Measurements from ENCODE around the gene ABTB1.
"Not testable (repeated sequence)": the region's sequence is repeated elsewhere in the genome, so short reads cannot be mapped to it uniquely, and the experiment has no call there.

ABTB1 gene

GRCh38 chr3:127688416-127689265 is 15.9 kb downstream of the ABTB1 start:
- DNase-seq = no peak

- DNase-seq = no peak
These were observed 16.6 kb downstream of the ABTB1 start for GRCh38 chr3:127689266-127689860.

GRCh38 chr3:127690106-127690505 is 17.4 kb downstream of the ABTB1 start:
- no peak for DNase-seq

- no peak for DNase-seq
These were observed 18.2 kb downstream of the ABTB1 start for GRCh38 chr3:127690823-127691452.

GRCh38 chr3:127691489-127691888 is 18.7 kb downstream of the ABTB1 start:
- DNase-seq = no peak

GRCh38 chr3:127691974-127692373 is 19.2 kb downstream of the ABTB1 start:
- no peak for DNase-seq

GRCh38 chr3:127692501-127693335 is 20.0 kb downstream of the ABTB1 start:
- DNase-seq = no peak

- no peak for DNase-seq
These were observed 20.6 kb downstream of the ABTB1 start for GRCh38 chr3:127693336-127693843.

GRCh38 chr3:127694467-127695215 is 21.9 kb downstream of the ABTB1 start:
- no peak for DNase-seq

- DNase-seq = no peak
These were observed 24.9 kb downstream of the ABTB1 start for GRCh38 chr3:127697551-127698240.

- no peak for DNase-seq
These were observed 25.5 kb downstream of the ABTB1 start for GRCh38 chr3:127698286-127698685.

GRCh38 chr3:127698691-127699415 is 26.1 kb downstream of the ABTB1 start:
- no peak for DNase-seq

GRCh38 chr3:127699416-127700300 is 26.9 kb downstream of the ABTB1 start:
- DNase-seq = no peak

GRCh38 chr3:127700406-127700805 is 27.7 kb downstream of the ABTB1 start:
- no peak for DNase-seq

GRCh38 chr3:127701280-127701911 is 28.6 kb downstream of the ABTB1 start:
- DNase-seq = no peak

GRCh38 chr3:127702151-127702578 is 29.4 kb downstream of the ABTB1 start:
- DNase-seq = no peak

- DNase-seq = not testable (repeated sequence)
These were observed 32.1 kb downstream of the ABTB1 start for GRCh38 chr3:127704840-127705239.

GRCh38 chr3:127706312-127706711 is 33.6 kb downstream of the ABTB1 start:
- no peak for DNase-seq

GRCh38 chr3:127706785-127707351 is 34.1 kb downstream of the ABTB1 start:
- no peak for DNase-seq

Data from NCI-H1417 treated with DMSO at 0.1 percent for 48 hours (cell line).